Myocyte (in vitro differentiated cells): ENCODE data around the gene TRPM1. TPM values are rescaled to one million over a fixed set of nuclear protein-coding genes. Genes with fewer than 3 reads are reported as not detected.

ENCODE experiments used
- DNase-seq: peaks from one replicate; pipeline ENCODE4 v3.0.0-alpha.2; 2012; ENCODE audit warnings: low read depth
- total RNA-seq: library from RNA; depleted of rRNA; stranded (reverse); fragments of >200 nt; gene quantifications from 2 replicates; pipeline ENCODE4 v1.2.3, GENCODE V29; 2014

The TRPM1 gene
- total RNA-seq, 1 donor from 2014 or later, result not detected

- no peak for DNase-seq
Observed at GRCh38 chr15:31083370-31083780, 18.1 kb downstream of the TRPM1 start.

- DNase-seq, result no peak
Observed at GRCh38 chr15:31082771-31083369, 18.7 kb downstream of the TRPM1 start.

- no peak for DNase-seq
Observed at GRCh38 chr15:31081588-31082250, 19.8 kb downstream of the TRPM1 start.

GRCh38 chr15:31081056-31081455 lies 20.5 kb downstream of the TRPM1 start:
- no peak for DNase-seq

- peak; percentile 11 for DNase-seq
Observed at GRCh38 chr15:31080591-31081014, 20.9 kb downstream of the TRPM1 start.

- DNase-seq, result no peak
Observed at GRCh38 chr15:31079519-31079918, 22.0 kb downstream of the TRPM1 start.

- DNase-seq, result no peak
Observed at GRCh38 chr15:31078471-31078870, 23.1 kb downstream of the TRPM1 start.

- no peak for DNase-seq
Observed at GRCh38 chr15:31077941-31078340, 23.6 kb downstream of the TRPM1 start.

- DNase-seq, result no peak
Observed at GRCh38 chr15:31077181-31077580, 24.3 kb downstream of the TRPM1 start.

- DNase-seq, result no peak
Observed at GRCh38 chr15:31074321-31074720, 27.2 kb downstream of the TRPM1 start.

- DNase-seq, result no peak
Observed at GRCh38 chr15:31070867-31071266, 30.7 kb downstream of the TRPM1 start.

GRCh38 chr15:31069360-31070000 lies 32.0 kb downstream of the TRPM1 start:
- DNase-seq, result no peak

GRCh38 chr15:31067890-31068603 lies 33.5 kb downstream of the TRPM1 start:
- no peak for DNase-seq

- no peak for DNase-seq
Observed at GRCh38 chr15:31065824-31066223, 35.7 kb downstream of the TRPM1 start.

GRCh38 chr15:31062911-31063310 lies 38.6 kb downstream of the TRPM1 start:
- DNase-seq, result no peak

- DNase-seq, result no peak
Observed at GRCh38 chr15:31062310-31062847, 39.1 kb downstream of the TRPM1 start.

- DNase-seq, result no peak
Observed at GRCh38 chr15:31060429-31061140, 40.9 kb downstream of the TRPM1 start.

- DNase-seq, result no peak
Observed at GRCh38 chr15:31058236-31058962, 43.1 kb downstream of the TRPM1 start.

GRCh38 chr15:31051496-31052080 lies 49.9 kb downstream of the TRPM1 start:
- DNase-seq, result no peak

GRCh38 chr15:31050953-31051352 lies 50.6 kb downstream of the TRPM1 start:
- DNase-seq, result no peak
